ENCODE results near the gene OR10AG1.

The OR10AG1 gene, protein sequence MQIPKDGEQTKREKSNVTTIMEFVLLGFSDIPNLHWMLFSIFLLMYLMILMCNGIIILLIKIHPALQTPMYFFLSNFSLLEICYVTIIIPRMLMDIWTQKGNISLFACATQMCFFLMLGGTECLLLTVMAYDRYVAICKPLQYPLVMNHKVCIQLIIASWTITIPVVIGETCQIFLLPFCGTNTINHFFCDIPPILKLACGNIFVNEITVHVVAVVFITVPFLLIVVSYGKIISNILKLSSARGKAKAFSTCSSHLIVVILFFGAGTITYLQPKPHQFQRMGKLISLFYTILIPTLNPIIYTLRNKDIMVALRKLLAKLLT

DNA sequence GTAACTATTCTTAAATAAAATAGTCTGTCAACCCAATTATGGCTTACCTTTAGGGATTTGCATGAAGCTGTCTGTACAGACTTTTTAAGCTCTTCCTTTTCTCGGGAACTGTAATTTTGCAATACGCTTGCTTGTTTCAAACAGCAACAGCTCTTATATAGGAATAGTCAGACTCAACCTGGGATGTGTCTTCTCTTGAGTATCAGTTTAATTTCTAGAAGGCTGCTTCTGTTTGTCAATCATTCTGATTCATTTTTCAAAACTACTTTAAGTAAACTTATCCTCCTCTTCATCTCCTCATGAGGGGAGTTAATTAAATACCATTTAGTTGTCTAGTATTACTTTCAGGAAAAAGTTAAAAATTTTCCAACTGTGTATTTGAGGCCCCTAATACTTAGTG lies at the start of gene OR10AG1:
TSS of gene OR10AG1 (minus strand) at position 101 of the 400 bp plus-strand sequence. CDS start at position 63, 38 bp downstream.
- TF ChIP-seq, protein P1, sequence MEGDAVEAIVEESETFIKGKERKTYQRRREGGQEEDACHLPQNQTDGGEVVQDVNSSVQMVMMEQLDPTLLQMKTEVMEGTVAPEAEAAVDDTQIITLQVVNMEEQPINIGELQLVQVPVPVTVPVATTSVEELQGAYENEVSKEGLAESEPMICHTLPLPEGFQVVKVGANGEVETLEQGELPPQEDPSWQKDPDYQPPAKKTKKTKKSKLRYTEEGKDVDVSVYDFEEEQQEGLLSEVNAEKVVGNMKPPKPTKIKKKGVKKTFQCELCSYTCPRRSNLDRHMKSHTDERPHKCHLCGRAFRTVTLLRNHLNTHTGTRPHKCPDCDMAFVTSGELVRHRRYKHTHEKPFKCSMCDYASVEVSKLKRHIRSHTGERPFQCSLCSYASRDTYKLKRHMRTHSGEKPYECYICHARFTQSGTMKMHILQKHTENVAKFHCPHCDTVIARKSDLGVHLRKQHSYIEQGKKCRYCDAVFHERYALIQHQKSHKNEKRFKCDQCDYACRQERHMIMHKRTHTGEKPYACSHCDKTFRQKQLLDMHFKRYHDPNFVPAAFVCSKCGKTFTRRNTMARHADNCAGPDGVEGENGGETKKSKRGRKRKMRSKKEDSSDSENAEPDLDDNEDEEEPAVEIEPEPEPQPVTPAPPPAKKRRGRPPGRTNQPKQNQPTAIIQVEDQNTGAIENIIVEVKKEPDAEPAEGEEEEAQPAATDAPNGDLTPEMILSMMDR (conservative IDR thresholded peaks at IDR 0.05; ENCODE audit: low read length) = no peak
- DNase-seq (ENCODE audit: low read depth) = no peak
- H3K4me3 ChIP-seq (ENCODE audit: low read length) = no peak within 1 kb of the TSS

DNA sequence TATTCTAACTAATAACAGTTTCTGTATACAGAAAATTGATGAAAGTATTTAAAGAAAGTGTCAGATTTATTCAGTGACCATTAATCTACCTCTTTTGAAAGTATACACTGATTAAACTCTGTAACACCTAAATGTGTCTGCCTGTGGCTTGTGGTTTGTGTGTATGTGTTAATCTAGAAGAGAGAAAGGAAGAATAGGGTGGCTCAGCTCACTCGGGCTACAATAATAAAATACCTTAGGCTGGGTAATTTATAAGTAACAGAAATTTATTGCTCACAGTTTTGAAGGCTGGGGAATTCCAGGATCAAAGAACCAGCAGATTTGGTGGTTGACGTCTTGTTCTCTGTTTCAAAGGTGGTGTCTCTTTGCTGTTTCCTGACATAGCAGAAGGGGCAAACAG lies 44.1 kb upstream of the OR10AG1 start:
- no peak overlapping the region for H3K4me3 ChIP-seq (ENCODE audit: low read length)
- TF ChIP-seq, protein P1 (conservative IDR thresholded peaks at IDR 0.05; ENCODE audit: low read length) = no peak
- no peak for DNase-seq (ENCODE audit: low read depth)

DNA sequence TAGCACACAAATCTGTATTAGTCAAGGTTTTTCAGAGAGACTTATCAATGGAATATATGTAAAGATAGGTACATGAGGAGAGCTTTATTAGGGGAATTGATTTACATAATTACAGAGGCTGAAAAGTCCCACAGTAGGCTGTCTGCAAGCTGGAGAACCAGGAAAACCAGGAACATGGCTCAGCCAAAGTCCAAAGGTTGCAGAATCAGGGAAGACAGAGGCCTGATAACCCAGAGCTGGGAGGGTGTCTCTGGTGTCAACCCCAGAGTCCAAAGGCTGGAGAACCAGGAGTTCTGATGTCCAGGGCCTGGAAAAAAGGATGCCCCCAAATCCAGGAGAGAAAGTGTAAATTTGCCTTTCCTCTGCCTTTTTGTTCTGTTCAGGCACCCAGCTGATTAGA lies 41.0 kb upstream of the OR10AG1 start:
- no peak overlapping the region for H3K4me3 ChIP-seq (ENCODE audit: low read length)
- TF ChIP-seq, protein P1 (conservative IDR thresholded peaks at IDR 0.05; ENCODE audit: low read length) = no peak
- DNase-seq (ENCODE audit: low read depth) = no peak

DNA sequence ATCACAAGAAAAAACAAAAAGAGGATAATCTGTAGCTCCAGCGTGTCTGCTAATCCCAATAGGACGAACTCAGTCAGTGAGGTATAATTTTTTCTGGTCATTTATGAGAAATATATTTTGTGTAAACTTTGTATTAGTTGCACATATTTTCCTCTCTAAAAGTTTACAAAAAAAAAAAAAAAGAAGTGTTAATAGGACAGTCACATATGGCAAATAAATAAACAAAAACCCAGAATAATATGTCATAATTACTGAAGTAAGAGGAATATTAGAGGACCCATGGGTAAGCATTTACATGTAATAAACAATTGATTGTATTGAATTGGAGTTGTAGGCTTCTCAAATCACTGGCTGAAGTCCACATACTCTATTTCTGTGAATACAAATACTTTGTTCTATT lies 24.8 kb upstream of the OR10AG1 start, which contains the start of gene OR5F1:
TSS of gene OR5F1 (minus strand) at position 101 of the 400 bp plus-strand sequence. CDS start at position 101, 0 bp downstream.
- no peak within 1 kb of the TSS for H3K4me3 ChIP-seq (ENCODE audit: low read length)
- no peak for DNase-seq (ENCODE audit: low read depth)
- TF ChIP-seq, protein P1 (conservative IDR thresholded peaks at IDR 0.05; ENCODE audit: low read length) = no peak

DNA sequence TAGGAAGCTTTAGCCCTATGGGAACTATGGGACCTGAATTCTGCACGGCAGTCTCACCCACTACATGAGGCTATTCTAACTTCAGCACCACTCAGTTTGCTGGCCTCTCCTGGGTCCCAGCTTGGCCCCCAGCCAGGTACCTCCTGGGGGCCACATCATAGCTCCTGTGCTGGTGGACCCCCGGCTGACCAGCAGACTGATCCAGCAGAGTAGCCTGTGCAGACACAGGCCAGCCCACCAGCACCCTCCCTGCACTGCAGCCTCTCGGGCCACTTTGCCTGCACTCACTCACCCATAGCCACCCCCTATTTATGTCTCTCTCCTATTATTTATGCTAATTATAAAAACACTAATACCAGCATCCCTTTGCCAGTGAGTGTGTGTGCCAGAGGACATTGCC lies 1.2 kb upstream of the OR10AG1 start:
- DNase-seq (ENCODE audit: low read depth) = no peak
- H3K4me3 ChIP-seq (ENCODE audit: low read length) = no peak overlapping the region
- TF ChIP-seq, protein P1 (conservative IDR thresholded peaks at IDR 0.05; ENCODE audit: low read length) = no peak

DNA sequence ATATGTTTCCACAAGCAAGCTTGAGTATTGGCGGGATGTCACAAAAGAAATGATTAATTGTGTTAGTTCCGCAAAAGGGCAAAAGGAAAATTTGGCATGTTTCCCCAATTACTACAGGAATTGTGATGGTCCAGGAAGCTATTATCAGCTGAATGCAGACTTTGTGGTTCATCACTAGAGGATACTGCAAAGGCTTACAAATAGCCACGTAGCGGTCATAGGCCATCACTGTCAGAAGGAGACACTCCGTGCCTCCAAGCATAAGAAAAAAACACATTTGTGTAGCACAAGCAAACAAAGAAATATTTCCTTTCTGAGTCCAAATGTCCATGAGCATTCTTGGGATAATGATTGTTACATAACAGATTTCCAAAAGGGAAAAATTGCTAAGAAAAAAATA lies 1.8 kb downstream of the OR10AG1 start:
- DNase-seq (ENCODE audit: low read depth) = no peak
- TF ChIP-seq, protein P1 (conservative IDR thresholded peaks at IDR 0.05; ENCODE audit: low read length) = no peak
- no peak overlapping the region for H3K4me3 ChIP-seq (ENCODE audit: low read length)

DNA sequence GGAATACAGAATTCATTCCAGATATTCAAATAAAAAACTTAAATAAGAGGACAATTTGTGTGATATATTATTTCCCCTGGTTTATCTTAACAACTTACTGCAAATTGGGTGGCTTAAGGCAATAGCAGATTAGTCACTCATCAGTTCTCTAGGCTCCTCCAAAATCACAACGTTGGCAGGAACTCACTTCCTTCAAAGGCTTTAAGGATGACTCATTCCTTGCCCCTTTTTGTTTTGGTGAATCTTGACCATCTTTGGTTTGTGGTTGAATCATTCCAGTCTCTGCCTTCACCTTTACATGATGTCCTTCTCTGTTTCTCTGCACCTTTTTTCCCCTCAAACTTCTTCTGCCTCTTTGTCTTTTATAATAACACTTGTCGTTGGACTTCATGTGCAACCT lies 3.4 kb downstream of the OR10AG1 start:
- TF ChIP-seq, protein P1 (conservative IDR thresholded peaks at IDR 0.05; ENCODE audit: low read length) = no peak
- no peak for DNase-seq (ENCODE audit: low read depth)
- no peak overlapping the region for H3K4me3 ChIP-seq (ENCODE audit: low read length)

Measured in AG10803 (cell line).